Pancreas (tissue), 10 donors: Measurements from ENCODE around the gene CETN1. TPM values are rescaled to one million over a fixed set of nuclear protein-coding genes. Genes with fewer than 3 reads are reported as not detected.

Experiments used
- ATAC-seq, 4 donors: fragments of 200-7000 bp; cut with Tn5 transposase; one replicate each; pipeline versions ENCODE4 v1.8.0 to v1.9.1; 2020; ENCODE audit warnings: mild to moderate bottlenecking in 4 of 4, moderate library complexity in 4 of 4
- DNase-seq, 6 donors: peaks; one replicate each; pipeline ENCODE4 v3.0.0-alpha.2; 2020
- FAIRE-seq: peaks from 2 replicates; lab custom pipeline; 2012; peaks lifted over from hg19 to GRCh38; lab: Jason Lieb, UNC
- H3K27ac ChIP-seq, 4 donors: fragments of 200-600 bp; sonication (generic); 1 replicate in 3 of 4; 2 replicates in 1 of 4; pipeline versions ENCODE4 v1.5.0 to v1.8.0; 2020
- H3K27me3 ChIP-seq, 4 donors: fragments of 200-600 bp; one replicate each; pipeline ENCODE4 v1.8.0; 2021
- H3K36me3 ChIP-seq, 3 donors: fragments of 200-600 bp; sonication (generic) in 1 of 3; one replicate each; pipeline versions ENCODE4 v1.5.0 to v1.8.0; 2020 to 2021
- H3K4me1 ChIP-seq, 3 donors: fragments of 200-600 bp; one replicate each; pipeline ENCODE4 v1.8.0; 2021
- H3K4me3 ChIP-seq, 4 donors: fragments of 200-600 bp; sonication (generic) in 2 of 4; one replicate each; pipeline versions ENCODE4 v1.5.0 to v1.8.0; 2020 to 2021
- H3K9me3 ChIP-seq, 4 donors: fragments of 200-600 bp; one replicate each; pipeline ENCODE4 v1.8.0; 2021
- WGBS, 2 donors: extraction: QIAGEN DNeasy Blood & Tissue Kit; methylation state at CpG; one replicate each; pipeline ENCODE4 v1.1.7; 2013; 5-methylcytosine and 5-hydroxymethylcytosine counted together
- intact Hi-C, 3 donors: fragments of 100-400 bp; cut with DNase I; formaldehyde crosslinking; loops; one replicate each; pipeline versions ENCODE4 v1.11.1 to v1.14.2; 2022
- polyA plus RNA-seq, 2 donors: library from polyadenylated mRNA; stranded (reverse); fragments of 200-250 nt; gene quantifications; one replicate each; pipeline ENCODE4 v1.2.3, GENCODE V29; 2013
- total RNA-seq, 6 donors: library from RNA; stranded (reverse); fragmentation: NEBNext Ultra II Directional in 4 of 6; extraction: Animal tissue kit (Norgen Biotek cat#: 25700) in 4 of 6; gene quantifications; one replicate each; pipeline versions ENCODE4 v1.2.1 to v1.2.4, GENCODE V29; 2021 to 2023
- TF ChIP-seq, protein P1 (sequence below), 4 donors: fragments of 200-600 bp; sonication (generic) in 3 of 4; IDR thresholded peaks; one replicate each; pipeline versions ENCODE4 v1.5.0 to v1.8.0; 2021; ENCODE audit warnings: antibody characterized with exemption in 4 of 4
- donor health status: healthy with polysubstance abuse.
- donor health status: DM: no; HTN: no; CAD: no; lungs with moderate emphysema.
- donor health status: DM: no; HTN: no; CAD: no.
- donor health status: control.
- donor health status: control.
- donor health status: Bipolar disorder and iron deficiency.
- donor health status: DM: yes; HTN: yes; CAD: no.
- donor health status: DM: no; HTN: no; CAD: no.
- donor health status: DM: no; HTN: no; CAD: no.
- donor health status: DM: yes; HTN: yes; CAD: no.

Gene CETN1
- total and polyA plus RNA-seq, 8 donors, result not detected

DNA sequence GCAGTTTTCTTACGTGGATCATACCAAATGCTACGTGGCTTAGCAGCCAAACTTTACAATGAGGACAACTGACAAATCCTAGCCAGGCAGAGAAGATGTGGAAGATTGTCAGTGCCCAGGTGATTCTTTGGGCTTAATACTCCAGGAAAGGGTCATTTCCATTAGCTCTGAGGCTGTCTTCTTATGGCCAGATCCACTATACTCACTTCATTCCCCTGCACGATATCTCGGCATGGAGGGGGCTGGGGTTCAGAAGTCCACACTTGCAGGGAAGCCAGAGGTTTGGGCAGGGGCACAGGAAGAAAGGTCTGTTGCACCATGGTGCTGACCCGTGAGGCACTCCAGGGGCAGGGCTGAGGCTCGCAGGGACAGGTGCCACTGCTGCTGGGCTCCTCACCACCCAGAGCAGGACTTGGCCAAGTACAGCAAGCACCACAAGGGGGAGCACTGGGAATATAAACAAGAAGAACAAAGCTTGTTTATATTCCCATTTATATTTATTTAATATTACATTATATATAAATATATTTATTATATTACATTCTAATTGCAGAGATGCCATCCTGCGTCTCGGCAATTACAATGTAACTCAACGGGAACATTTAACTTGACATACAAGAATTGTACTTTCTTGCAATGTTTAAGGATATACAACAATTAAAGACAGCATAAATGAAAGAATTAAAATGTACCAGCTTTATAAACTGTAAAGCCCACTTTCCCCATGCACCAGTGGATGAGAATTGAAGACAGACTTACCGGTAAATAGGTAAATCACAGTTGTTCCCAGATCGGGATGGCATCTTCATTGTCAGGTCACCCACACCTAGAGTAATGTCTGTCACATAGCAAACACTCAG lies 43.8 kb downstream of the CETN1 start:
- ATAC-seq (peak; percentile 82 to 96 (median 92)), FAIRE-seq (no peak), DNase-seq (peak; percentile 53 to 83 (median 71))
- TF ChIP-seq, protein P1, sequence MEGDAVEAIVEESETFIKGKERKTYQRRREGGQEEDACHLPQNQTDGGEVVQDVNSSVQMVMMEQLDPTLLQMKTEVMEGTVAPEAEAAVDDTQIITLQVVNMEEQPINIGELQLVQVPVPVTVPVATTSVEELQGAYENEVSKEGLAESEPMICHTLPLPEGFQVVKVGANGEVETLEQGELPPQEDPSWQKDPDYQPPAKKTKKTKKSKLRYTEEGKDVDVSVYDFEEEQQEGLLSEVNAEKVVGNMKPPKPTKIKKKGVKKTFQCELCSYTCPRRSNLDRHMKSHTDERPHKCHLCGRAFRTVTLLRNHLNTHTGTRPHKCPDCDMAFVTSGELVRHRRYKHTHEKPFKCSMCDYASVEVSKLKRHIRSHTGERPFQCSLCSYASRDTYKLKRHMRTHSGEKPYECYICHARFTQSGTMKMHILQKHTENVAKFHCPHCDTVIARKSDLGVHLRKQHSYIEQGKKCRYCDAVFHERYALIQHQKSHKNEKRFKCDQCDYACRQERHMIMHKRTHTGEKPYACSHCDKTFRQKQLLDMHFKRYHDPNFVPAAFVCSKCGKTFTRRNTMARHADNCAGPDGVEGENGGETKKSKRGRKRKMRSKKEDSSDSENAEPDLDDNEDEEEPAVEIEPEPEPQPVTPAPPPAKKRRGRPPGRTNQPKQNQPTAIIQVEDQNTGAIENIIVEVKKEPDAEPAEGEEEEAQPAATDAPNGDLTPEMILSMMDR (IDR thresholded peaks at IDR 0.05), result peak; percentile 46 to 77 (median 64)
- Histone ChIP-seq H3K4me1 (no peaks in the 10 kb centered on the region), H3K9me3 (no peaks in the 10 kb centered on the region), H3K27me3 (no peaks in the 10 kb centered on the region), H3K27ac (no peak overlapping the region), H3K4me3 (no peak overlapping the region), H3K36me3 (no peaks in the 10 kb centered on the region)
- 39 to 48% methylated on average over 11 of the region's 11 CpGs for WGBS, 2 donors
- intact Hi-C loops, result loop anchor here in 2 of 3 donors (10.0 kb wide), 1 partner anchor 211 kb away; no protein-coding TSS in a partner anchor

DNA sequence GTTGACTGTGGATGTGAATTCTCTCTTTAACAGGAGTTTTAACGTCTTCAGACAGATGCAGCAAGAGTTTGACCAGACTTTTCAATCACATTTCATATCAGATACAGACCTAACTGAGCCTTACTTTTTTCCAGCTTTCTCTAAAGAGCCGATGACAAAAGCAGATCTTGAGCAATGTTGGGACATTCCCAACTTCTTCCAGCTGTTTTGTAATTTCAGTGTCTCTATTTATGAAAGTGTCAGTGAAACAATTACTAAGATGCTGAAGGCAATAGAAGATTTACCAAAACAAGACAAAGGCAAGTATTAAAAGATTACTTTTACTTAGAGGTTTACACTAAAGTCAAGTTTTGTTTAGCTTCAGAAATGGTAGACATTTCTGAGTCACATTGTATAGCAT lies 47.1 kb downstream of the CETN1 start:
- no peak for FAIRE-seq
- no peak overlapping the region for H3K27ac ChIP-seq
- H3K4me3 ChIP-seq, result no peak overlapping the region
- no peaks in the 10 kb centered on the region for H3K9me3 ChIP-seq
- ATAC-seq, result no peak
- intact Hi-C loops, result loop anchor here in 2 of 3 donors (10.0 kb wide), 1 partner anchor 208 kb away; no protein-coding TSS in a partner anchor
- H3K4me1 ChIP-seq, result no peaks in the 10 kb centered on the region
- WGBS, 2 donors, result 61 to 70% methylated on average over 2 of the region's 2 CpGs
- TF ChIP-seq, protein P1 (IDR thresholded peaks at IDR 0.05), result no peak
- H3K27me3 ChIP-seq, result no peaks in the 10 kb centered on the region
- DNase-seq, result no peak
- H3K36me3 ChIP-seq, result no peaks in the 10 kb centered on the region

DNA sequence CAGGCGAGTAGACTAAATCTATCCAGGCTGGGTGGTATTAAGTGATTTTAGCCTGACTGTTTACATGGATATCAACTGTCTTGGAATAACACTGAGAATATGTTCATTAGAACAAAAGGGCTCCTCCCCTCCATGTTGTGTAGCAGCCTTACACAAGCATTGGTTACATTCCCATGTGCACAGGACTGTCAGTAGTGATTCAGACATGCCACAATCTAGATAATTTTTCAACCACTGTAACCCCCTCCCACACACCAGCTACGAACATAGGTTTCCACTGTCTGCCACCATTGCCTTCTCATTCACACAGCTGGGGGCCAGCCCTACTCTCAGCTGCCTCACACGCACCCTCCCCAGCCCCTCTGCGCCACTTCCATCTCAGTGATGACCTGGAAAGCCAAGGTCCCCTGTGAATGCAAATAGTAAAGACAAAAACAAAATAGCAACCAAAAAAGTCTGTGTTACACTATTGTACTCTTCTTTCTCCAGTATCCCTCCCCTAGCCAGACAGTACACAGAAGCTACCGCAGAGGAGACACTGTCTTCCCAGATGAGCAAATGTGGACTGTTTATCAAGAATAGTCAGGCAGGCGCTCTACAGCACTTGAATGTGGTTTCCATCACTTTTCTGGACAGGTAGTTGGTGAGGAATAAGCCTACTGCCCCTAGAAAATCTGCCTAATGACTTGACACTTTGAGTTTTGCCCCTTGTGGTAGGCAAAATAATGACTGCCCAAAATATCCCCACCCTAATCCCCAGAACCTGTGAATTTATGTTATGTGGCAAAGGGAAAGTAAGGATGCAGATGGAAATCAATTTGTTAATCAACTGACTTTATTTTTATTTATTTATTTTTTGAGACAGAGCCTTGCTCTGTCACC lies 49.3 kb downstream of the CETN1 start:
- WGBS, 2 donors, result 85 to 90% methylated on average over 6 of the region's 6 CpGs
- no peak for FAIRE-seq
- TF ChIP-seq, protein P1 (IDR thresholded peaks at IDR 0.05), result no peak

DNA sequence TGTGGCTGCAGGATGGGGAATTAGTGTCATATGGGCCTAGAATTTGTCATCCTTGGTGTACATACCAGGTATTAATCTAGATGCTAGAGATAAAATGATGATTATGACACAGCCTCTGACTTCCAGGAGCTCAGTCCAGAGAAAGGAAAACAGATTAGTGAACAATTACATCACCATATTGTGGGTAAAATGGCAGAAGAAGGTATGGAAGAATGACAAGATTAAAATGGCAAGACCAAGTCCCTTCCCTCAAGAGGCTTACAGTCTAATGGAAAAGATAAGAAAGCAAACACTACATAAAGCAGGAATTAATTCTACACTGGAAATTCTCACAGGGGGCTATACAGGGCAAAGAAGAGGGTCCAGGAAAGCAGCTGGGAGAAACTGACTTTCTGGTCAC lies 51.4 kb downstream of the CETN1 start:
- Histone ChIP-seq H3K36me3 (no peaks in the 10 kb centered on the region), H3K9me3 (no peaks in the 10 kb centered on the region), H3K4me1 (no peaks in the 10 kb centered on the region), H3K4me3 (no peak overlapping the region), H3K27ac (no peak overlapping the region), H3K27me3 (no peaks in the 10 kb centered on the region)
- intact Hi-C loops, result no loop called here
- ATAC-seq (no peak), DNase-seq (no peak), FAIRE-seq (no peak)
- TF ChIP-seq, protein P1 (IDR thresholded peaks at IDR 0.05), result no peak

More for the DNA sequence above, 49.3 kb downstream of the CETN1 start:
- Histone ChIP-seq H3K9me3 (no peaks in the 10 kb centered on the region), H3K4me3 (no peak overlapping the region), H3K4me1 (no peaks in the 10 kb centered on the region), H3K36me3 (no peaks in the 10 kb centered on the region), H3K27me3 (no peaks in the 10 kb centered on the region), H3K27ac (no peak overlapping the region)
- ATAC-seq (no peak), DNase-seq (no peak)
- intact Hi-C loops, result loop anchor here in 2 of 3 donors (10.0 kb wide), 1 partner anchor 205 kb away; no protein-coding TSS in a partner anchor

Other genes with a start within 250 kb of the CETN1 start
- 1 to 10 TPM in 4 of 6 donors, under 1 TPM in 2; 0.56 to 5.5 (median 2.5) TPM for gene COLEC12, start 79.7 kb upstream of the CETN1 start, total RNA-seq
- under 1 TPM; 0.35 to 0.76 TPM for gene COLEC12, start 79.7 kb upstream of the CETN1 start, polyA plus RNA-seq
- 1 to 10 TPM in 1 of 6 donors, under 1 TPM in 5; 0.16 to 1.2 (median 0.68) TPM for gene CLUL1, start 16.6 kb downstream of the CETN1 start, total RNA-seq
- gene CLUL1, start 16.6 kb downstream of the CETN1 start, polyA plus RNA-seq, result 1 to 10 TPM in 1 of 2 donors, under 1 TPM in 1; 0.57 to 1.7 TPM
- gene TYMS, start 77.3 kb downstream of the CETN1 start, total RNA-seq, result 1 to 10 TPM; 2.7 to 6.9 (median 3.9) TPM
- 1 to 10 TPM; 1.3 to 1.9 TPM for gene TYMS, start 77.3 kb downstream of the CETN1 start, polyA plus RNA-seq
- 10 to 100 TPM; 27.1 to 51.2 (median 40.9) TPM for gene ENOSF1, start 132.2 kb downstream of the CETN1 start, total RNA-seq
- gene ENOSF1, start 132.2 kb downstream of the CETN1 start, polyA plus RNA-seq, result 10 to 100 TPM; 59.8 to 69.2 TPM
- 10 to 100 TPM; 28.1 to 35.2 (median 30.7) TPM for gene YES1, start 231.9 kb downstream of the CETN1 start, total RNA-seq
- gene YES1, start 231.9 kb downstream of the CETN1 start, polyA plus RNA-seq, result 10 to 100 TPM; 10.7 to 11.4 TPM